A549 (cell line): ENCODE results near the gene CRACDL. TPM values are rescaled to one million over a fixed set of nuclear protein-coding genes. Genes with fewer than 3 reads are reported as not detected.

ENCODE experiments used
- ATAC-seq, 2 experiments: fragments of 200-7000 bp in 1 of 2; fragments of >200 bp in 1 of 2; cut with Nextera tagmentation in 1 of 2; cut with Tn5 transposase in 1 of 2; 3 replicates each; pipeline versions ENCODE4 v1.8.0 to v1.9.1; 2018 to 2020; ENCODE audit warnings: mild to moderate bottlenecking in 1 of 2, moderate library complexity in 1 of 2
- CTCF ChIA-PET: fragments of 300-600 bp; sonication (Branson Sonifier 250); formaldehyde crosslinking; extraction: SDS; loops from one replicate; lab custom pipeline; 2021; ENCODE audit warnings: antibody characterized with exemption, inconsistent platforms; lab: Yijun Ruan, JAX
- POLR2A ChIA-PET: fragments of 350-600 bp; formaldehyde crosslinking; extraction: SDS; loops from one replicate; lab custom pipeline; 2021; ENCODE audit warnings: antibody characterized with exemption, inconsistent platforms; lab: Yijun Ruan, JAX
- DNase-seq, 2 experiments: peaks; one replicate each; pipeline versions ENCODE4 v3.0.0 to v3.0.0-alpha.2; 2011 to 2016; ENCODE audit warnings: low read depth in 1 of 2, low spot score in 1 of 2
- FAIRE-seq: peaks from 2 replicates; lab custom pipeline; 2011; peaks lifted over from hg19 to GRCh38; lab: Jason Lieb, UNC
- H3K27ac ChIP-seq, 2 experiments: fragments of >200 bp; sonication (Bioruptor Twin); formaldehyde crosslinking; 3 replicates each; pipeline ENCODE4 v1.5.1; 2016 to 2017
- H3K4me1 ChIP-seq: fragments of >200 bp; sonication (Bioruptor Twin); formaldehyde crosslinking; 3 replicates; pipeline ENCODE4 v1.6.1; 2016
- H3K4me2 ChIP-seq: fragments of >200 bp; sonication (Bioruptor Twin); formaldehyde crosslinking; 3 replicates; pipeline ENCODE4 v1.6.1; 2016
- H3K4me3 ChIP-seq: fragments of >200 bp; sonication (Bioruptor Twin); formaldehyde crosslinking; 3 replicates; pipeline ENCODE4 v1.5.1; 2016
- H3K9me3 ChIP-seq: fragments of >200 bp; sonication (Bioruptor Twin); formaldehyde crosslinking; 3 replicates; pipeline ENCODE4 v1.6.1; 2016
- BHLHE40 ChIP-seq: IDR thresholded peaks from 2 replicates; pipeline ENCODE4 v1.6.1; 2012; ENCODE audit warnings: low read depth, low read length, inconsistent platforms
- CBX2 ChIP-seq: fragments of 200-600 bp; sonication (generic); IDR thresholded peaks from 2 replicates; pipeline ENCODE4 v1.6.1; 2016; ENCODE audit warnings: low read depth, mild to moderate bottlenecking, borderline replicate concordance
- CBX8 ChIP-seq: fragments of 200-600 bp; sonication (generic); IDR thresholded peaks from 2 replicates; pipeline ENCODE4 v1.6.1; 2016
- CEBPB ChIP-seq, 2 experiments: fragments of >200 bp in 1 of 2; sonication (Bioruptor Twin) in 1 of 2; formaldehyde crosslinking in 1 of 2; IDR thresholded peaks; 2 replicates each; pipeline ENCODE4 v1.6.1; 2012 to 2016
- CHD4 ChIP-seq: fragments of 200-600 bp; sonication (generic); IDR thresholded peaks from 2 replicates; pipeline ENCODE4 v1.6.1; 2016; ENCODE audit warnings: antibody characterized with exemption, mild to moderate bottlenecking, borderline replicate concordance
- EHMT2 ChIP-seq: fragments of 200-600 bp; sonication (generic); IDR thresholded peaks from 2 replicates; pipeline ENCODE4 v1.6.1; 2016; ENCODE audit warnings: antibody characterized with exemption, low read depth, mild to moderate bottlenecking, moderate library complexity
- ELK1 ChIP-seq: fragments of 150-350 bp; IDR thresholded peaks from 2 replicates; pipeline ENCODE4 v1.6.1; 2014; ENCODE audit warnings: low read depth, mild to moderate bottlenecking, low read length
- EP300 ChIP-seq, 2 experiments: fragments of >200 bp; sonication (Bioruptor Twin); formaldehyde crosslinking; IDR thresholded peaks; 2 replicates in 1 of 2; 3 replicates in 1 of 2; pipeline ENCODE4 v1.6.1; 2016 to 2017
- FOSB ChIP-seq: fragments of 250-450 bp; sonication (Bioruptor Pico); IDR thresholded peaks from 2 replicates; pipeline ENCODE4 v1.5.0; 2020; ENCODE audit warnings: mild to moderate bottlenecking, moderate library complexity
- GATA3 ChIP-seq: IDR thresholded peaks from 2 replicates; pipeline ENCODE4 v1.6.1; 2012; ENCODE audit warnings: borderline replicate concordance
- HDAC2 ChIP-seq: fragments of 200-600 bp; sonication (generic); IDR thresholded peaks from 2 replicates; pipeline ENCODE4 v1.6.1; 2016
- HES2 ChIP-seq: fragments of >200 bp; sonication (Bioruptor Twin); formaldehyde crosslinking; IDR thresholded peaks from 2 replicates; pipeline ENCODE4 v1.6.1; 2016
- HEYL ChIP-seq: fragments of 250-450 bp; sonication (Bioruptor Pico); IDR thresholded peaks from 2 replicates; pipeline ENCODE4 v1.8.0; 2021; ENCODE audit warnings: mild to moderate bottlenecking, moderate library complexity
- HMGXB4 ChIP-seq: fragments of 250-450 bp; sonication (Bioruptor Pico); IDR thresholded peaks from 2 replicates; pipeline ENCODE4 v1.5.0; 2021; ENCODE audit warnings: mild to moderate bottlenecking, moderate library complexity, borderline replicate concordance
- HOXA7 ChIP-seq: fragments of 250-450 bp; sonication (Bioruptor Pico); IDR thresholded peaks from 2 replicates; pipeline ENCODE4 v1.5.0; 2020; ENCODE audit warnings: mild to moderate bottlenecking, moderate library complexity
- HOXB5 ChIP-seq: fragments of 250-450 bp; sonication (Bioruptor Pico); IDR thresholded peaks from 2 replicates; pipeline ENCODE4 v1.5.0; 2020; ENCODE audit warnings: mild to moderate bottlenecking, moderate library complexity
- JUN ChIP-seq, 2 experiments: fragments of >200 bp; sonication (Bioruptor Twin); formaldehyde crosslinking; IDR thresholded peaks; 2 replicates in 1 of 2; 3 replicates in 1 of 2; pipeline ENCODE4 v1.6.1; 2016 to 2017
- JUNB ChIP-seq: fragments of >200 bp; sonication (Bioruptor Twin); formaldehyde crosslinking; IDR thresholded peaks from 2 replicates; pipeline ENCODE4 v1.6.1; 2016
- KDM1A ChIP-seq: fragments of 200-600 bp; sonication (generic); IDR thresholded peaks from 2 replicates; pipeline ENCODE4 v1.6.1; 2016; ENCODE audit warnings: low read depth, mild to moderate bottlenecking
- MAZ ChIP-seq: fragments of 150-350 bp; IDR thresholded peaks from 2 replicates; pipeline ENCODE4 v1.6.1; 2014; ENCODE audit warnings: antibody characterized with exemption, low read depth, low read length, borderline replicate concordance
- MYC ChIP-seq: IDR thresholded peaks from 2 replicates; pipeline ENCODE4 v1.6.1; 2012; ENCODE audit warnings: mild to moderate bottlenecking, inconsistent platforms, low read length, improper control_type of control experiment, borderline replicate concordance
- PHF8 ChIP-seq: fragments of 200-600 bp; sonication (generic); IDR thresholded peaks from 2 replicates; pipeline ENCODE4 v1.6.1; 2016; ENCODE audit warnings: low read depth, mild to moderate bottlenecking, antibody characterized with exemption, moderate library complexity, borderline replicate concordance
- RARB ChIP-seq: fragments of 250-450 bp; sonication (Bioruptor Pico); IDR thresholded peaks from 2 replicates; pipeline ENCODE4 v1.8.0; 2021; ENCODE audit warnings: mild to moderate bottlenecking, moderate library complexity
- RCOR1 ChIP-seq: fragments of 150-350 bp; IDR thresholded peaks from 2 replicates; pipeline ENCODE4 v1.6.1; 2014; ENCODE audit warnings: antibody characterized with exemption, low read length, low read depth
- REST ChIP-seq: fragments of 200-600 bp; sonication (generic); IDR thresholded peaks from 2 replicates; pipeline ENCODE4 v1.6.1; 2016; ENCODE audit warnings: antibody characterized with exemption, mild to moderate bottlenecking, moderate library complexity
- RNF2 ChIP-seq: fragments of 200-600 bp; sonication (generic); IDR thresholded peaks from 2 replicates; pipeline ENCODE4 v1.6.1; 2016; ENCODE audit warnings: low read depth, mild to moderate bottlenecking, antibody characterized with exemption, moderate library complexity, borderline replicate concordance
- SMC3 ChIP-seq: fragments of >200 bp; sonication (Bioruptor Twin); formaldehyde crosslinking; IDR thresholded peaks from 3 replicates; pipeline ENCODE4 v1.6.1; 2018; ENCODE audit warnings: inconsistent platforms
- TFCP2L1 ChIP-seq: fragments of 250-450 bp; sonication (Bioruptor Pico); IDR thresholded peaks from 2 replicates; pipeline ENCODE4 v1.5.0; 2021; ENCODE audit warnings: mild to moderate bottlenecking
- WGBS: methylation state at CpG from one replicate; pipeline ENCODE4 v1.1.6; 2017; ENCODE audit errors: missing lambda C conversion rate; 5-methylcytosine and 5-hydroxymethylcytosine counted together
- polyA plus RNA-seq, 4 experiments: library from polyadenylated mRNA; depleted of rRNA in 3 of 4; stranded (reverse); fragments of >200 nt; fragmentation: RNase III in 1 of 4; extraction: RNeasy Plus Mini Kit Qiagen cat#74134 plus additional on column Dnase treatment in 1 of 4; gene quantifications; 2 replicates in 3 of 4; 3 replicates in 1 of 4; pipeline ENCODE4 v1.2.3, GENCODE V29; 2011 to 2017

The CRACDL gene
- polyA plus RNA-seq, 2 of the 4 experiments (the other 2 are of a cell fraction), result 0.21 to 0.36 TPM

- no peak for TF ChIP-seq RNF2
- TF ChIP-seq, all 56 proteins: peak for 0
Observed at GRCh38 chr2:98815795-98816194, 120.2 kb downstream of the CRACDL start (continued).

GRCh38 chr2:98811766-98812165 lies 124.3 kb downstream of the CRACDL start:
- FAIRE-seq, result no peak
- WGBS, result 82% methylated on average over 2 of the region's 2 CpGs
- ATAC-seq, result no peak
- no peak overlapping the region for H3K4me2 ChIP-seq
- POLR2A ChIA-PET, result no interaction called here
- no peak overlapping the region for H3K4me3 ChIP-seq
- no peak for DNase-seq
- no peak overlapping the region for H3K27ac ChIP-seq
- H3K4me1 ChIP-seq, result no peaks in the 10 kb centered on the region
- H3K9me3 ChIP-seq, result no peaks in the 10 kb centered on the region
- TF ChIP-seq MYC (no peak), TFCP2L1 (CRISPR knock-in tag) (no peak), HOXB5 (no peak), JUN (IDR thresholded peaks at IDR 0.05) (no peak), MAZ (no peak), CBX2 (no peak), CBX8 (no peak), REST (no peak), EP300 (IDR thresholded peaks at IDR 0.05) (no peak), JUNB (no peak), HOXA7 (CRISPR knock-in tag) (no peak), CEBPB (IDR thresholded peaks at IDR 0.05) (no peak), KDM1A (no peak), HMGXB4 (CRISPR knock-in tag) (no peak), BHLHE40 (no peak), EHMT2 (no peak), GATA3 (no peak), SMC3 (no peak)
- CTCF ChIA-PET, result no interaction called here

- Histone ChIP-seq H3K4me3 (no peak overlapping the region), H3K9me3 (no peaks in the 10 kb centered on the region), H3K4me1 (peaks cover 5% of the 10 kb centered on the region; the same call in 1 of the 3 replicates)
- ATAC-seq, result no peak
- ChIA-PET POLR2A (no interaction called here), CTCF (no interaction called here)
- WGBS, result 30% methylated on average over 3 of the region's 3 CpGs
- no peak for TF ChIP-seq HEYL (CRISPR knock-in tag)
- no peak for TF ChIP-seq HDAC2
- no peak for TF ChIP-seq PHF8
- TF ChIP-seq ELK1, result no peak
- TF ChIP-seq EHMT2, result no peak
- no peak for TF ChIP-seq EP300 (IDR thresholded peaks at IDR 0.05)
- no peak for TF ChIP-seq CHD4
- no peak for TF ChIP-seq RCOR1
- no peak for TF ChIP-seq RARB (CRISPR knock-in tag)
- no peak for TF ChIP-seq FOSB (CRISPR knock-in tag)
- TF ChIP-seq HOXB5, result no peak
- TF ChIP-seq HES2, result no peak
- TF ChIP-seq, all 56 proteins: peak for 0
- Histone ChIP-seq H3K27ac (no peak overlapping the region), H3K4me2 (no peak overlapping the region)
- FAIRE-seq (no peak), DNase-seq (no peak)
Observed at GRCh38 chr2:98810588-98810928, 125.5 kb downstream of the CRACDL start.
